Measurements from ENCODE around the gene PALLD. TPM values are rescaled to one million over a fixed set of nuclear protein-coding genes. Genes with fewer than 3 reads are reported as not detected.

PALLD gene
- total RNA-seq, 1 donor from 2014 or later = 58.7 TPM

DNA sequence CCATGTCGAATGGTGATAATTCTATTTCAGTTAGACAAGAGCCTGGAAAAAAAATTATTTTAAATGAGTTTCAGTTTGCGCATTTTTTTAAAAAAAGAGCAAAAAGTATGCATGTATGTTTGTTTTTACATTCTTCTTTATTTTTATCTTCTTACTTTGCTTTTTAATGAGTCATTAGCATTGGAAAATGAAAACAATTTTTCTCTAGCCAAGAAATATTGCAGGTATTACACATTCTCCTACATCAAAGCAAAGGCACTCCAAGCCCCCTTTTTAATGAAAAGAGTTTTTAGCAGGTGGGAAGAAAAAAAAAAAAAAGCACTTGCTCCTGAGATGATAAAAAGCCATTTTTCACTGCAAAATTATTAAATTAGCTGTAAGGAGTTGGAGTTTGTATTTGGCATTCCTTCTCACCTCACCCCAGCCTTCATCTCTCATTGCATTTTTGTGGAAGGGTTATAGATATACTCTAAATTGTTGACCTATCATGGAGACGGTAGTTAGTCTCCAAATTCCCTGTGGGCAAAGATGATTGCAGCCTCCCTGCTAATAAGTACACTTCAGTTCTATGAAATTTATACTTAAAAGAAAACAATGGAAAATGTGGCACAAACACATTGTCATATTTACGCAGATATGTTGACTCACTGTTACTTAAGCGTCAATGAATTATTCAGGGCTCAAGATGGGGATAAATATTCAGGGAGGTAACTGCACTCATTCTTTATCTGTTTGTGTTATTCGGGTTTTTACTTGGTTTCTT is 43.8 kb downstream of the PALLD start:
- Mint-ChIP-seq H3K27me3 (ENCODE audit: low read depth) (no peaks in the 10 kb centered on the region), H3K4me3 (no peak overlapping the region), H3K36me3 (ENCODE audit: low read depth) (no peaks in the 10 kb centered on the region), H3K4me1 (peaks cover 11% of the 10 kb centered on the region), H3K9me3 (no peaks in the 10 kb centered on the region), H3K27ac (ENCODE audit: unreplicated experiment) (no peak overlapping the region)
- no peak for DNase-seq (ENCODE audit: low read depth, low spot score)
- TF ChIP-seq, protein P1, sequence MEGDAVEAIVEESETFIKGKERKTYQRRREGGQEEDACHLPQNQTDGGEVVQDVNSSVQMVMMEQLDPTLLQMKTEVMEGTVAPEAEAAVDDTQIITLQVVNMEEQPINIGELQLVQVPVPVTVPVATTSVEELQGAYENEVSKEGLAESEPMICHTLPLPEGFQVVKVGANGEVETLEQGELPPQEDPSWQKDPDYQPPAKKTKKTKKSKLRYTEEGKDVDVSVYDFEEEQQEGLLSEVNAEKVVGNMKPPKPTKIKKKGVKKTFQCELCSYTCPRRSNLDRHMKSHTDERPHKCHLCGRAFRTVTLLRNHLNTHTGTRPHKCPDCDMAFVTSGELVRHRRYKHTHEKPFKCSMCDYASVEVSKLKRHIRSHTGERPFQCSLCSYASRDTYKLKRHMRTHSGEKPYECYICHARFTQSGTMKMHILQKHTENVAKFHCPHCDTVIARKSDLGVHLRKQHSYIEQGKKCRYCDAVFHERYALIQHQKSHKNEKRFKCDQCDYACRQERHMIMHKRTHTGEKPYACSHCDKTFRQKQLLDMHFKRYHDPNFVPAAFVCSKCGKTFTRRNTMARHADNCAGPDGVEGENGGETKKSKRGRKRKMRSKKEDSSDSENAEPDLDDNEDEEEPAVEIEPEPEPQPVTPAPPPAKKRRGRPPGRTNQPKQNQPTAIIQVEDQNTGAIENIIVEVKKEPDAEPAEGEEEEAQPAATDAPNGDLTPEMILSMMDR (conservative IDR thresholded peaks at IDR 0.05) = no peak

- Mint-ChIP-seq H3K9me3 (no peaks in the 10 kb centered on the region), H3K36me3 (ENCODE audit: low read depth) (no peaks in the 10 kb centered on the region), H3K27ac (ENCODE audit: unreplicated experiment) (no peak overlapping the region), H3K27me3 (ENCODE audit: low read depth) (no peaks in the 10 kb centered on the region), H3K4me1 (peaks cover 11% of the 10 kb centered on the region), H3K4me3 (no peak overlapping the region)
- TF ChIP-seq, protein P1 (conservative IDR thresholded peaks at IDR 0.05) = no peak
- no peak for DNase-seq (ENCODE audit: low read depth, low spot score)
Measured at GRCh38 chr4:168541266-168541953, 44.6 kb downstream of the PALLD start.

DNA sequence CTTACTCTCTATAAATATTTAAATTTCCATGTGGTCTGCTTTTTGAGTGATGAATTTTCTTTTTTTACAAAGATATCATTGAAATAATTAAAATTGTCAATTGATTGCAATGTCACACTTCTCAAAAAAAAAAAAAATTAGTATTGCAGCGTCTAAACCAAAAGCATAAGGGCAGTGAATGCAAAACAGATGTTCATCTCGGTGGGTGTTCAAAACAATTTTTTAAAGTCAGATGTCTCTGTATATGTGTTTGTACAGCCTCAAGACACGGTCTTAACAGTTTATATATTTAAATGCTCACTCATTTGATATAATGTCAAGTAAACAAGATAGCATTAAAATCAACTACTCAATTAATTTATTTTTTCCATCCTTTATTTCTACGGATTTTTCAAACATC is 52.3 kb downstream of the PALLD start:
- Mint-ChIP-seq H3K4me1 (peaks cover 5% of the 10 kb centered on the region), H3K36me3 (ENCODE audit: low read depth) (no peaks in the 10 kb centered on the region), H3K4me3 (no peak overlapping the region), H3K27ac (ENCODE audit: unreplicated experiment) (no peak overlapping the region), H3K27me3 (ENCODE audit: low read depth) (no peaks in the 10 kb centered on the region), H3K9me3 (no peaks in the 10 kb centered on the region)
- no peak for DNase-seq (ENCODE audit: low read depth, low spot score)
- TF ChIP-seq, protein P1 (conservative IDR thresholded peaks at IDR 0.05) = no peak

- H3K9me3 Mint-ChIP-seq = no peaks in the 10 kb centered on the region
- DNase-seq (ENCODE audit: low read depth, low spot score) = no peak
- TF ChIP-seq, protein P1 (conservative IDR thresholded peaks at IDR 0.05) = no peak
- H3K27ac Mint-ChIP-seq (ENCODE audit: unreplicated experiment) = no peak overlapping the region
- H3K4me1 Mint-ChIP-seq = peaks cover 5% of the 10 kb centered on the region
- H3K4me3 Mint-ChIP-seq = no peak overlapping the region
- no peaks in the 10 kb centered on the region for H3K27me3 Mint-ChIP-seq (ENCODE audit: low read depth)
- no peaks in the 10 kb centered on the region for H3K36me3 Mint-ChIP-seq (ENCODE audit: low read depth)
Measured at GRCh38 chr4:168550064-168550766, 53.4 kb downstream of the PALLD start.

DNA sequence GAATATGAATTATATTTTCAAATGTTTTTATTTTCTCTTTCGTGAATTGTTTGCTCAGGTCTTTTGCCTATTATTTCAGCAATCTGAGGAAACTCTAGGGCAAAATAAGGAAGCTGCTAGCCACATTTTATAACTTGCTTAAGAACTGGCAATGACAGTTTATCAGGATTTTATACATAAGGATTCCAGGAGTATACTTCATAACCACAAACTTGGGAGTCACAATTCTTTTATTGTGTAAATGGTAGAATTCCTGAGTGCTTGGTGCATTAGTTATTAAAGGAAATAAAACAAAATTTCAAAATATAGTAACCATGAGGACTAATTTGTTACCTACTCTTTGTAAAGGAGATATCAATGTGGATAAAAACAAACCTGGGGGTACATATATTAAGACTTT is 54.4 kb downstream of the PALLD start:
- TF ChIP-seq, protein P1 (conservative IDR thresholded peaks at IDR 0.05) = no peak
- H3K4me3 Mint-ChIP-seq = no peak overlapping the region
- no peak overlapping the region for H3K27ac Mint-ChIP-seq (ENCODE audit: unreplicated experiment)
- H3K4me1 Mint-ChIP-seq = peaks cover under 1% of the 10 kb centered on the region
- H3K36me3 Mint-ChIP-seq (ENCODE audit: low read depth) = no peaks in the 10 kb centered on the region
- no peak for DNase-seq (ENCODE audit: low read depth, low spot score)
- H3K27me3 Mint-ChIP-seq (ENCODE audit: low read depth) = no peaks in the 10 kb centered on the region
- H3K9me3 Mint-ChIP-seq = no peaks in the 10 kb centered on the region

Data from neural crest cell (in vitro differentiated cells).